ENCODE data around the gene DNAJB11.
"Not testable (repeated sequence)": the region's sequence is repeated elsewhere in the genome, so short reads cannot be mapped to it uniquely, and the experiment has no call there.

DNAJB11 gene

DNA sequence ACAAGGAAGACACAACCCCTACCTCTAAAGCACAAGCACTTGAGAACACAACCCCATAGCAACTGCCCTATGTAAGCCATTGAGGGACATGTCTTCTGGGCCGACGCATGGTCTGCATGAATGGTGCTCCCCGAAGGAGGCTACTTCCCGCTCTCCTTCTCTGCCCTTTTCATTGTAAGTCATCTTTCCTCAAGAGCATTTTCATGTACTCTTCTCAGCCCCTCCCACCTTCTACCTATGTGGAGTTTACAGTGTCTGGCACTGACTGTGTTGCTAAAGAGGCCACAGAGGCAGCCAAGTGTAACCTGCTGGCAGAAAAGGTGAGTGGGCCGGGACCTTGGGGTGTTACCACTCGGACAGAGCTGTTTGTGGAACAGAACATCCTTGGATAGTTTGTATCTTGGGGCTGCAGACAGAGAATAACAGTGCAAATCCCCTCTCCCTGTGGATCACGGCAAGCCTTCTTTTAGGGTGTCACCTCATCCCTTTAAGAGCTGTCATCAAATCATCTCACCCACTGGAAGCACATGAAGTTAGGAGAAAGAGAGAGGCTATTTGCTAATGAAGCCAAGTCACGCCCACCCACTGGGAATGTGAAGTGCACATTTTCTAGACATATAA, 47.9 kb downstream of the DNAJB11 start:
- DNase-seq (ENCODE audit: low read depth), result no peak

- no peak for DNase-seq (ENCODE audit: low read depth)
Measured at GRCh38 chr3:186619787-186620212, 49.3 kb downstream of the DNAJB11 start.

GRCh38 chr3:186620213-186621092, 49.9 kb downstream of the DNAJB11 start:
- DNase-seq (ENCODE audit: low read depth), result no peak

DNA sequence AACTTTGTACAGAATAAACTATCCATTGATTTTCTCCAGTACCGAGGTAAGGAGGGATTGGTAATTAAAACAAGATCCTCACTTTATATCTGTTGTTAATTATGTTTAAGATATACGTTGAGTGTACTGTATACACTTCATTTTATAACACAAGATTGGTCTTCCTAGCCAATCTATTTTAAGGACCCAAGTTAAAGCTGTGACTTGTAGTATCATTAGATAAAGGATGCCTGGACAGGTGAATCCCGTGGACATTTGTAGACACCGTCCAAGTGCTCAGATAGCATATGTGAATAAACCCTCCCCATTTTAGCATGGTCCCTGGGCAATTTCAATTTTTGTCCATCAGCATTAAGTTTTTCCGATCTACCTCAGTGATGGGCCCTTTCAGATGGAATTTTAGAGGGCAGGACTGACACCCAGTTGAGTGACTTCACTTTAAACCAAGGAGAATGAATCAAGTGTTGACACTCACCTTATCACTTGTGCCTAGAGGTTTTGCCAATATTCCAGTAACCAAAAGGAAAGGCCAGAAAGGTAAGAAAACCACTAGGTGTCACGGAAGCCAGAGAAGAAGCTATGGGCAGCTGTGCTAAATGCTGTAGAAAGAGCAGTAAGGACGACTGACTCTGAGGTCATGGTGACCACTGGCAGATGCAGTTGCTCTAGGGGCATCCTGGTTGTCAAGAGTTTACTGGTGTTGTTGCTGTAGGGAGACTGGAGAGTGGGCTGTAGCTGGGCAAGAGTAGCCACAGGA, 51.6 kb downstream of the DNAJB11 start:
- no peak for DNase-seq (ENCODE audit: low read depth)

DNA sequence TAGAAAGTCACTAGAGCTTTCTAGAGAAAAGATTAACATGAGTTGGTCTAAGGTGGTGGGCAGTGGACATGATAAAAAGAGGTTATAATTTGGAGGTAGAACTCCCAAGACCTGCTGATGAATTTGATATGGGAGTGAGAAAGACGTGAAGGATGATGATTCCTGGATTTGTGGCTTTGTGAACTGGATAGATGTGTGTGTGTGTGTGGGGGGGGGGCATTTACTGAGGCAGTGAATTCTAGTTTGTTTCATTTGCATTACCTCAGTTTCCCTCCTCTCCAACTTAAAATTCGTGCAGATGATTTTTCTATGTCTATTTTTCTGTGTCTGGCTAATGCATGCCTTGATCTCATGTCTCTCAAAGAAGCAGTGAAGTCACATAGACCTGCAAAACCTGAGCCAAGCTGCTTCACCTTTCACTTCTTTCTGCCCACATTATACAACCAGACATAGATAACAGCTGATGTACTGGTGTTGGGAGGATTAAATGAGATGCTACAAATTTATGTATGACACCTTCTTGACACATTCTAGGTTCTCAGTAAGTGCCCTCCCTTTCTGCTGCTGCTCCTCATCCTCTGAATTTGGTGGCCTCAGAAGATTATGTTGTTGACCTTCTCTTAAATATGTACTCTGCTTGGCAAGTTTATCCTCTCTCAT, 52.3 kb downstream of the DNAJB11 start:
- DNase-seq (ENCODE audit: low read depth), result no peak

DNA sequence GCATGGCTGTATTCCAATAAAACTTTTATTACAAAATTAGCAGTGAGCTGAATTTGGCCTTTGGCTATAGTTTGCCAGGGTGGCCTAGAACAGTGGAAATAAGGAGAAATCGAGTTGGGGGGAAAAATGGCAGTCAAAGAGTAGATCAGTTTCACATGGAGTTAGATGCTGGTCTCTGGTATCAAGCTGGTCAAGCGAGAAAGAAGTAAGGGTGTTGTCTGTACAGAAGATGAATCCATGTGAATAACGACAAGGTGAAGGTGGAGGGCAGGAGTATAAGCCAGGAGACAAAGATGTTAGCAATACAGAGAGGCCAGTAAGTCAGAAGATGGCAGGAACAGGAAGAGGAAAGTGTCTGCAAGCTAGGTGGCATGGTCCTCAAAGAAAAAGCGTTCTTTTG, 54.1 kb downstream of the DNAJB11 start:
- DNase-seq (ENCODE audit: low read depth), result no peak

GRCh38 chr3:186625600-186626042, 55.1 kb downstream of the DNAJB11 start:
- no peak for DNase-seq (ENCODE audit: low read depth)

DNA sequence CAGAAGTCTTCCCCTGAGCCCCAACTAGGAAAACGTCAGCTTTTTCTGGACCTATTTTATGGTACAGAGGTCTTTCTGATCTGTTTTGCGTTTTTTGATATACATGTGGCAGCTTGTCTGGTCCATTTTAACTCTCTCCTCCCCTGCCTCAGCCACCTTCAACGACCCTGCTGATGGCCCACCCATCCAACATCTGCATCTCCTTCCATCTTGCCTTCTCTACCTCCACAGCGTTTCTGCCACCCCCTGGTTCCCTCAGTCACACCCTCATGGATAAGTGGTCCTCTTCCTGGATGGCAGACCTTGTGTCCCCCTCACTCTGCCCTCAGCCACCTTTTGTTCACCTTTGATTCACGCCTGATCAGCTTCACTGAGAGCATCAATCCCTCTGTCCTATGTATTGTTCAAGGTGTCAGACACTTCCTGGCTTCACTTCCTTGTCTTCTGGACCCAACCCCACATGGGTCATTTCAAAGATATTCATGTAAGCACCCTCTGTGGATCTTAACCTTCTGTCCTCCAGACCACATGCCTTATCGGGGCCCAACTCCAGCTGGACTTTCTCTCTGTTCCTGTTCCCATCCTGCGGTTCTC, 55.8 kb downstream of the DNAJB11 start:
- no peak for DNase-seq (ENCODE audit: low read depth)

GRCh38 chr3:186627852-186628414, 57.4 kb downstream of the DNAJB11 start:
- no peak for DNase-seq (ENCODE audit: low read depth)

GRCh38 chr3:186628756-186629155, 58.2 kb downstream of the DNAJB11 start:
- DNase-seq (ENCODE audit: low read depth), result no peak

- DNase-seq (ENCODE audit: low read depth), result no peak
Measured at GRCh38 chr3:186630950-186631641, 60.6 kb downstream of the DNAJB11 start.

DNA sequence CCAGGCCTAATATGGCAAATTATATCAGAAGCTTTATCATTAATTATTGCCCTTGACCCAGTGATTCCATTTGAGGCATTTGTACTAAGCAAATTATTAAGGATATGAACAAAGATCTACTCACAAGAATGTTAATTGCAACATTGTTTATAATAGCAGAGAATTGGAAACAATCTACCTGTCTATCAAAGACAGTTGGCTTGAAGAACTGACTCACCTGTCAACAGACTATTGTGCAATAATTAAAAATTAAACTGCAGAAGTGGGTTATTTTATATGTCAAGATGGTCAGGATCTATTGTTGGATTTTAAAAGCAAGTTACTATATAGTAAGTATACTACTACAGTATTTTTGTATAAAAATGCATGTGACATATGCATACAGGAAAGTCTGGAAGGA, 63.0 kb downstream of the DNAJB11 start:
- DNase-seq (ENCODE audit: low read depth), result no peak

- DNase-seq (ENCODE audit: low read depth), result not testable (repeated sequence)
Measured at GRCh38 chr3:186634207-186634606, 63.7 kb downstream of the DNAJB11 start.

Data from stimulated activated CD8-positive, alpha-beta memory T cell treated with anti-CD3 and anti-CD28 coated beads, Interleukin-15, amount 100 ng/mL, for 1 hour (primary cell).